Spleen (tissue), 7 donors: Measurements from ENCODE around the gene MARCHF9.

Experiments
- POLR2A ChIP-seq, 3 donors: fragments of 450-650 bp; IDR thresholded peaks; one replicate each; pipeline ENCODE4 v1.5.1; 2017; ENCODE audit warnings: antibody characterized with exemption in 3 of 3, mild to moderate bottlenecking in 1 of 3
- POLR2AphosphoS5 ChIP-seq, 3 donors: sonication (generic); formaldehyde crosslinking; IDR thresholded peaks; one replicate each; pipeline ENCODE4 v1.5.1; 2017; ENCODE audit warnings: antibody characterized with exemption in 3 of 3
- TF ChIP-seq, protein P1 (sequence below), 11 experiments: fragments of 200-600 bp in 7 of 11; fragments of 450-650 bp in 4 of 11; sonication (generic) in 4 of 11; IDR thresholded peaks in 8 of 11; conservative IDR thresholded peaks in 3 of 11; 1 replicate in 7 of 11; 2 replicates in 4 of 11; pipeline versions ENCODE4 v1.4.0 to v1.8.0; 2016 to 2021; ENCODE audit warnings: antibody characterized with exemption in 11 of 11, inconsistent platforms in 4 of 11, mild to moderate bottlenecking in 1 of 11
- donor health status: DM: no; HTN: no; CAD: no; lungs with moderate emphysema.
- donor health status: DM: no; HTN: no; CAD: no.
- donor health status: DM: no; HTN: no; CAD: no.

DNA sequence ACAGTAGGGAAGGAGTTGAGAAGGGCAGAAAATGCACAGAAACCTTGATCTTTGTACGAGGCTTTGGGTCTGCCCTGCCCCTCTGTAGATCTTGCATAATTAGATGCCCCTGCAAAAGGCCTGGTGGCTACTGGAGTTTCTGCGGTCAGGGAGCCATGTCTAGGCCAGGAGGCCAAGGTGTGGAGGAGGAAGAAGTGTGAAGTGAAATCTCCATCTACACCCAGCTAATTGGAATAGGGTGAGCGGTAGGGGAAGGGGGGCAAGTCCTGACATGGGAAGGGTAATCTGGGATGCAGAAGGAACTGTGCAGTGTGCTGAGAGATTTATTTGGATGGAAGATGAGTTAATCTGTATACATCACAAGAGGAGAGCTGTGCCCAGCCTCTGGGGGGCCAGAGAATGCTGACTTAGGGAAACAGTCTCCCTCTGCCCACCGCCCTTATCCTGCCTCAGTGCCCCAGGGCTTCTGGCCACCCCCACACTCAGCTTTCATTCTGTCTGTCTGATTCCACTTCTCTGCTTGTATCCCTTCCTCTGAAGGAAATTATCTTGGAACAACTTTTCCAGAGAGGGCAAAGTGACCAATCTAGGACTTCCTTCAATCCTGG is 6.6 kb downstream of the MARCHF9 start:
- TF ChIP-seq POLR2A (IDR thresholded peaks at IDR 0.05) (no peak), POLR2AphosphoS5 (IDR thresholded peaks at IDR 0.05) (no peak)
- TF ChIP-seq, protein P1, sequence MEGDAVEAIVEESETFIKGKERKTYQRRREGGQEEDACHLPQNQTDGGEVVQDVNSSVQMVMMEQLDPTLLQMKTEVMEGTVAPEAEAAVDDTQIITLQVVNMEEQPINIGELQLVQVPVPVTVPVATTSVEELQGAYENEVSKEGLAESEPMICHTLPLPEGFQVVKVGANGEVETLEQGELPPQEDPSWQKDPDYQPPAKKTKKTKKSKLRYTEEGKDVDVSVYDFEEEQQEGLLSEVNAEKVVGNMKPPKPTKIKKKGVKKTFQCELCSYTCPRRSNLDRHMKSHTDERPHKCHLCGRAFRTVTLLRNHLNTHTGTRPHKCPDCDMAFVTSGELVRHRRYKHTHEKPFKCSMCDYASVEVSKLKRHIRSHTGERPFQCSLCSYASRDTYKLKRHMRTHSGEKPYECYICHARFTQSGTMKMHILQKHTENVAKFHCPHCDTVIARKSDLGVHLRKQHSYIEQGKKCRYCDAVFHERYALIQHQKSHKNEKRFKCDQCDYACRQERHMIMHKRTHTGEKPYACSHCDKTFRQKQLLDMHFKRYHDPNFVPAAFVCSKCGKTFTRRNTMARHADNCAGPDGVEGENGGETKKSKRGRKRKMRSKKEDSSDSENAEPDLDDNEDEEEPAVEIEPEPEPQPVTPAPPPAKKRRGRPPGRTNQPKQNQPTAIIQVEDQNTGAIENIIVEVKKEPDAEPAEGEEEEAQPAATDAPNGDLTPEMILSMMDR (IDR thresholded peaks at IDR 0.05 in 8 of 11, conservative IDR thresholded peaks at IDR 0.05 in 3 of 11): no peak
